GM03348 (cell line): ENCODE data around the gene RAB11FIP2.
A peak's percentile ranks its signal among the peaks of the same experiment; 100 is the strongest.

ENCODE experiments used
- DNase-seq: peaks from one replicate; pipeline ENCODE4 v3.0.0; 2012; ENCODE audit warnings: low spot score

The RAB11FIP2 gene

GRCh38 chr10:118034791-118035261 lies 11.9 kb downstream of the RAB11FIP2 start:
- DNase-seq = no peak

DNA sequence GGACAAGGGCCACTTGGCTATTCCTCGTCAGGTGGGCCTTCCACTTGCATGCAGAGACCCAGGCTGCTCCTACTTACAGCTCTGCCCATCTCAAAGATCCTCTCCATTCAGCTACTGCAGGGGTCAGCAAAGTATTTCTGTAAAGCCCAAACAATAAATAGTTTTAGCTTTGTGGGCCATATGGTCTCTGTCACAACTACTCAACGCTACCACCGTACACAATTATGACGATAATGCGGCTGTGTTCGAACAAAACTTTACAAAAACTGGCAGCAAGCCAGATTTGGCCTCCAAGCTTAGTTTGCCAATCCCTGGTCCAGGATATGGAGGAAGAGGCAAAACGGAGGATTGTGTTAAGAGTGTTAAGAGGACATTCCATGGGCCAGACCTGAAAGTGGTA lies 12.8 kb downstream of the RAB11FIP2 start:
- no peak for DNase-seq

- DNase-seq = no peak
Observed at GRCh38 chr10:118032564-118032963, 14.2 kb downstream of the RAB11FIP2 start.

- peak; percentile 13 for DNase-seq
Observed at GRCh38 chr10:118031351-118032075, 15.2 kb downstream of the RAB11FIP2 start.

DNA sequence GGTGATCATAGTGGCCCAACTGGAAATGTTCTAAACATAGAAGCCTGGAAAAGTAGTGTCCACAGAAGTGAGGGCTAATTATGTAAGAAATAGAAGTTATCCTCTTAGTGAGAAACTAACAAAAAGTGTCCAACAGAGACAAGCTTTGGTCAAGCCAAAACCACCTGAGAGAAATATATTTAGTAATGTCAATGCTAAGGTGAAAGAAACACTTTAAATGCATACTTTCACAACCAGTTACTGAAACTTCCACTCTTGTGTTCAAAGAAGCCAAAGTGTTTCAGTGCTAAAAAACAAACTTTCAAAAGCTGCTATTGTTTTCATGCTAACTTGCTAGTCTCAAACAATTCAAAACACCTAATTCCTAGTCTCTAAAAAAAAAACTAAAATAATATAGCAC lies 18.1 kb downstream of the RAB11FIP2 start:
- no peak for DNase-seq

- DNase-seq = no peak
Observed at GRCh38 chr10:118027397-118027796, 19.3 kb downstream of the RAB11FIP2 start.

- no peak for DNase-seq
Observed at GRCh38 chr10:118026936-118027335, 19.8 kb downstream of the RAB11FIP2 start.

DNA sequence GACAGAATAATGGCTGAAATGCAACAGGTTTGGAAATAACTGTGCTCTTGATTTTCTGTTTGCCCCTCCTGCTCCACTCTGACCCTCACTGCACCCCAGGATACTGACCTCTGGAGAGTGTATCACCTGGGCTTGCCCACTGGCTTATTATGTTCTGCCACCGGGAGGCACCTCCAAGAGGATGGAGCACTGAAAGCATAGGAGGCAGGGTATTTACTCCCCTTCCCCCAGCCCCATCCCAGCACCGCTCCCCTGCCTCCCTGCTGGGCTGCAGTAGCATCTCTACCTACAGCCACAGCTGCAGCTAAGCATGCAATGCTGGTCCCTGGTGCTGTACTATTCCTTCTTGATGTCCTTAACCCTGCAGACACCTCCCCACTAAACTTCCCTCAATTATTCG lies 26.4 kb downstream of the RAB11FIP2 start:
- no peak for DNase-seq

GRCh38 chr10:118017850-118018249 lies 28.9 kb downstream of the RAB11FIP2 start:
- no peak for DNase-seq

DNA sequence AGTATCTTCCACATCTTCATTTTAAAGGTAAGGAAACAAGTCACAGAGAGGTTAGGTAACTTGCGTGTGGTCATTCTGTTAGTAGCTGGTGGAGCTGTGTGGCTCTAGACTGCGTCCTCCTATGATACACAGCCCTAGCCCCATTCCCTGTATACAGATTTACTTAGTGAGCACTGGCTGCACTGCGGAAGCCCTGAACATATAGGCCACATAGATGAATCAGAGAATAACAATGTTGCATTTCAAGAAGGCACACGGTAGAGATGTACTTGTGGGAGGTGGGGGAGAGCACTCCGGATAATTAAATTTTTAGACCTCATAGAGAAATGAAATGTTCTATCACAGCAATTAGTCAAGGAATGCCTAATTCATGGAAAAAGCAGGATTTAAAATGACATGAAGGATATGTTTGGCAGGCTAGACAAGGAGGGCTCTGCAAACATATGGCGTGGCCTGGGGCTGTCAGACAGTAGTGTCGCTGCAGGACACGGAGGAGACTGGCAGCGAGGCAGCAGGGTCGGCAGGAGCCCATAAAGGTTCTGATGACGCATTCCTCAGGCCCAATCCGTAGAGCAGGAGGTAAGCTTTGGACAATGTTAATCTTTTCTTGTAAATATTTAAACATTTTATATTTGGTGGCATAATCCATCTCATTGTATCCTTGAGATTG lies 29.5 kb downstream of the RAB11FIP2 start:
- DNase-seq = no peak

- no peak for DNase-seq
Observed at GRCh38 chr10:118012952-118013525, 33.7 kb downstream of the RAB11FIP2 start.

DNA sequence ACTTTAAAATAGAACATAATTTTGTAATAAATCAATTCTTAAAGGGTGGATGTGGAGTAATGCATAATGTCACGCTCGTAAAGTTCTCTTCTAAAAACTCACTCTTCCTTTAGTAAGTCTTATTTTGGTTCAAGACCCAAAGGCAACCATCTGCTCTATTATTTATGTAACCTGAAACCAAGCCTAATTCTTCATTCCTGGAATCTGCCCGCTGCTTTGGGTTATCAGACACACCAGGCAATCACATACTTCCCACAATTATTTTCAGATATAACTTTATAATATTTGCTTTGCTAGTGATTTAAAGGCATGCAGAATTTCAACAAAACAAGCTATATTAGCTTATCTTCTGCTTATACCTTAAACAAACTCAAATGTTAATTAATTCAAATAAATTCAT lies 39.0 kb downstream of the RAB11FIP2 start:
- DNase-seq = no peak

- DNase-seq = no peak
Observed at GRCh38 chr10:118003126-118003525, 43.6 kb downstream of the RAB11FIP2 start.

DNA sequence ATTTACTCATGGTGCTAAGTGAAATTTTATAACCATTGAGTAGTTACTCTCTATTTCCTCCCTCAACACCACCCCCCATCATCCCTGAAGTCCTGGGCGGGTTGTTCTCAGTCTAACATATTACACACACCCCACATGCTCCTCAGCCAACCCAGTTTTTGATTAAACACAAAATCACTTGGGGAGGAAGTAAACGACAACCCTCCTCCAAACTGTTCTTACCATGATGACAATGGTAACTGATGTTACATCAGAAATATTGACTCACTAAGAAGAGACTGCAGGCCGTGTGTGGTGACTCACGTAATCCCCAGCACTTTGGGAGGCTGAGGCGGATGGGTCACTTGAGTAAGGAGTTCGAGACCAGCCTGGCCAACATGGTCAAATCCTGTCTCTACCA lies 44.2 kb downstream of the RAB11FIP2 start:
- no peak for DNase-seq

DNA sequence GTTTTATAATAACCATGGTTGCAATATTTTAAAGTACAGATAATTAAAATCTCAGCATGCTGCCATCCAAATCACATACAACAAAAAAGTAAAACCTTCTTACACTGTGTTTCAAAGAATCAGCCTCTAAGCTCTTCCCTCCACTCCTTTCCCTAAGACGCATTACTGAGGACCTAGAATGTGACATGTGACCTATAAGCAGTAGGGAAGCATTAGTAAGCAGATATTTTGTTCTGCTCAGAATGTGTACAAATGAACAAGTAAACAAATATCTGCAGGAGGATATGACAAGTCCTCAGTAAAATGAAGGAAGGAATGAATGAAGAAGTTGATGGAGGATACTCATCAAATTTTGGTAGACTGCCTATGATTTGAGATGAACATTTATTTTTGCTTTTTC lies 49.1 kb downstream of the RAB11FIP2 start:
- DNase-seq = no peak

DNA sequence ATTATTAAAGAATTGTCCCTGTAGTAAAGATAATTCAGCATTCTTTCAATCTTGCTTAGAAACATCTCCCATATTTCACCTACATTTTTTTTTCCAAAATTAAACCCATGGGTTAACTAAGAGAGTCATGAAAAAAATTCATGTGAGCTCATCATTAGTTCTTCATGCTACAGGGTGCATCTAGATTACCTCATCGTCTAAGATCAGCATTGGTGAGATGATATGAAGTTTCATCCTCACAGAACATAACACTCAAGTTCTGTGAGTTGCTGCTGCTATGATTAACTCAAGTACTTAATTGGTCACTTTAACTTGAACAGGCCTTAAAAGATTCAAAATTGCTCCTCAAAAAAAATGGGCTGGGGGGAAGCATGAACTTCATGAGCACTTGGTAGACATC lies 50.0 kb downstream of the RAB11FIP2 start:
- no peak for DNase-seq

DNA sequence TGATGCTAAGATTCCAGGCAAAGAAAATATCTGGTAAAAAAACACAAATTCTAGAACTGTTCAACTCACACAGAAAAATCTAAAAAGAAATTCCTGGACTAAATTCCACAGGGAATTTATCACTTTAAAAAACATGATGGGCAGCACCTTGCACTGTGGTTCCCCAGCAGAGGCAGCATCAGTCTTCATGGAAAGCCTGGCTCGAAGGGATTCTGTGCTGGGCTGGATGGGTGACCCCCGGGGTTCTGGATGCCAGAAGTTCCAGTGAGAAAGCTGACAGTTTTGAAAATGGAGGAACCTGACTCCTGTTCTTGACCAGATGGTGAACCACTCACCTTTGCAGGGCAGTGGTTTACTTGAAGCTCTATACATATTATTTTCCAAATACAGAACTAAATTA lies 52.0 kb downstream of the RAB11FIP2 start:
- no peak for DNase-seq

DNA sequence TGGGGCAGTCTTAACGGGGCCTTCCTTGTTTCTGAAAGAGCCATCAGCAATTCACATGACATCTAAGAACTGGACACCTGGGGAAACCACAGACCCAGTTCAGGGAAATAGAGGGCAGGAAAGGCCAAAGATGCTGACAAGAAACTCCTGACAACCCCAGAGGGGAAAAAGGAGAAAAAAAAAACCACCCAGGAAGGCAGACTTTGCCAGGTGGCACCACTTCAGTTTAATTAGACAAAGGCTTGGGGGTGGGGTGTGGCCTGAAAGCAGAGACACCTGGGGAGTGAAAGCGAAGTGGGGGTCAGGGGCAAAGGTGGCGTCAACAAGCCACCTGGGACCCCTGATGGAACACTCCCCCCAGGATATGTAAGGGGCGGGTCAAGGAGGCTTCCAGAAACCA lies 53.6 kb downstream of the RAB11FIP2 start:
- DNase-seq = no peak

GRCh38 chr10:117991701-117992100 lies 55.0 kb downstream of the RAB11FIP2 start:
- DNase-seq = no peak

DNA sequence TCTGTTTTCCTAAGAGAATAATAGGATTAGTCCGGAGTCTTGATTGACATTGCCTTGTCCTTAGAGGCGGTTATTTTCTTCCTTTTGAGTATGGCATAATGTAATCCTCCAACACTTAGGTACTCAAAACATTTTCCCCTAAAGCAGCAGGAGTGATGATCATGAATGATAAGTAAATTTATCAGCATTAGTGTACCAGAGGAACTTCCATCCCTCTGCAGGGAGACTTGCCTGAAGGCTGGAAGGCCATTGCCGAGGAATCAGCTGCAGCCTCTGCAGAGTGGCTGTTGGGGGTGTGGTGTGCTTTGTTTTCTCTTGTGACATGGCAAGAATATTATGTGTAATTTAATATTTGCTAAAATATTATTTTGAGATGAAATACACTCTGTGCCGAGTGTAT lies 56.8 kb downstream of the RAB11FIP2 start:
- DNase-seq = no peak

DNA sequence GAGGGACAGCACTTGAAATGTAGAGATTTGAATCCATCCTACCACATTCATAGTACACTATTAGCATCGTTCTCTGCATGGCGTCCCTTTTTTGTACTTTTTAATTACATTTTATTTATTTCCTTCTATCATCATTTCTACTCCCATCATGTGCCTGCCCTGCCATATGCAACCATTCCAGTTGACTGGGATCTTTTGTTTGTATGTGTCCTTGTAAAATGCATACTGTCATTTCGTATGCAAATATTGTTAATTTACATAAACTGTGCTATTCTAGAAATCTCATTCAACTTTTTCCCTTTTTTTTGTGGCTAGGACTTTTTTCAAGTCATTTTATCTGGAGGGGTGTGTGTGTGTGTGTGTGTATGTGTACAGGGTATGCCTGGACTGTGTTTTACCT lies 57.9 kb downstream of the RAB11FIP2 start:
- no peak for DNase-seq

DNA sequence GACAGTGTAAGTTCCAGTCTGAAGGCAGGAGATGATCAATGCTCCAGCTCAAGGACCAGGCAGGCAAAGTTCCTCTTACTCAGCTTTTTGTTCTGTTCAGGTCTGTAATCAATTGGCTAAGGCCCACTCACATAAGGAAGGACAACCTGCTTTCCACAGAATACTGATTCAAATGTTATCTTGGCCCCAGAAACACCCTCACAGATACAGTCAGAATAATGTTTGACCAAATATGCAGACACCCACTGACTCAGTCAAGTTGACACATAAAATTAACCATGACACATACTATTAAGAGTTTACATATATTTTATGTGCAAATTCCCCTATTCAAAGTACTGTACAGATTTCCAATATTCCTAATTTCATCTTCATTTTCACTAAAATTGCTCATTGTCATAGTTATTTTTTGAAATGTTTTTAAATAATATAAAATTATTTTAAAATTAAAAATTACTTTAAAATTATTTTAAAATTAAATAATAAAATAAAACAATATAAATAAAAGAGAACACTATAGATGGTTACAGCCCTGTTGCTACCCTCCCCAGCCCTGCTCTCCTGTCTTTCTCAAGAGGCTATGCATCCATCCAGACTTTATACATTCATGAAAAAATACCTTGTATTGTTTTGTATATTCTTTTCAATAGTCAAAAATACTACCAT lies 59.4 kb downstream of the RAB11FIP2 start:
- no peak for DNase-seq

- no peak for DNase-seq
Observed at GRCh38 chr10:117983961-117984360, 62.8 kb downstream of the RAB11FIP2 start.
